ENCODE data around the gene CAMTA1.

Gene CAMTA1

DNA sequence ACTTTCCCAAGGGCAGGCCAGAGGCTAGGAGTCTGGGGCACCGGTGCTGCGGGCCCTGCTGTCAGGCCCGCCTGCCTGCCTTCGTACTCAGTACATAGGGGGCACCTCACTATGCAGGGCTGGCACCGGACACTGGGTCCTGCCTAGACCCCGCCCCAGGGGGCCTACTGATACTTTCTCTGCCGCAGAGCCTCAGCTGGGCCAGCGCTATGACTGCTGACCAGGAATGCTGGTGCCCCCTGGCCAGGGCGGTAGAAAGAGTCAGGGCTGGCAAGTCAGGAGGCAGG is 857.1 kb downstream of the CAMTA1 start:
- DNase-seq: no peak

DNA sequence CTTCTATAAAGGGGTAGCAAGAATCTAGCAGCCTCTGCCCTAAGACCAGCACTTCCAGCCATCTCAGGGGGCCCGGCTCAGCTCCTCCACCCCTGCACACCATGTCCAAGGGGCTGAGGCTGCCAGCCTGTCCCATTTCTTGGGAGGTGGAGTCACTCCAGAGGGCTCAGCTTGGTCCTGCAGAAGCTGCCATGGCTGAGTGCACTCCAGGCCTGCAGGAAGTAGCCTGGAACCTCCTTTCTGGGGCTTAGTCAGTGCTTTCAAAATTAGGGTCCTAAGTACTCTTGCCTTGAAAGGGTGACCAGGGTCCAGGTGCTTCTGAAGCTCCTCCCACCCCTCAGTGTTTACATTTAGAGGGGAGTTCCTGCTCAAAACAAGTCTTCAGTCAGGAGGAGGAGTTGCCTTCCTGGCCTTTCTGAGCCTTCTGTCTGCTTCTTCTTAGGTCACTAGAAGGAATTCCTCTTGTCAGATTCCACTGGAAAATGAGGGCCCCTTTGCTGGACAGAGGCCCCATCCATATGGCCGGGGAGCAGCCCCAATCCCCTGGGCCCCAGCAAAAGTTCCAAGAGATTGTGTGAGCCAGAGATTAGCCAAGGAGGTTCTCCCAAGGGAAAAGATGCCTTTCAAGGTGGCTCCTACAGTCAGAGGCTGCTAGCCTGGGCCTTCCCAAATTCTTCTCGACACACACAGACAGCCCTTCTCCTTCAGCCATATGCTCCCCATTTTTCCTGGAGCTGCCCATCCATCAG is 857.7 kb downstream of the CAMTA1 start:
- no peak for DNase-seq

DNA sequence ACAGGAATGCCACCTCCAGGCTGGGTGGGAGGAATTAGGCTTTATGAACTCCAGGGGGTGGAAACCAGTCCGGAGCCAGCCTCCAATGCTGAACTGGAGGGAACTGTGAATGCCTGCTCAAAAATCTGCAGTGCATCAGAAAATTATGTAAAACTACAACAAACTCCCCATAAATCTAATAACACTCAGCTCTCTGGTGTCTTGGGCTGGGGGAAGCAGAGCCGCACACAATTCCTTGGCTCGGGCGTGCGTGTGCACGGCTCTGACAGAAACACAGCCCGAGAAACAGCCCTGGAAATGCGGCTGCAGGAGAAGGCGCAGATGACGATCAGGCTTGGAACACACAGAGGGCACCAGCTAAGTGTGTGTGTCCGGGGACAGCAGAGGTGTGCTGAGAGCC is 858.3 kb downstream of the CAMTA1 start:
- DNase-seq: no peak

DNA sequence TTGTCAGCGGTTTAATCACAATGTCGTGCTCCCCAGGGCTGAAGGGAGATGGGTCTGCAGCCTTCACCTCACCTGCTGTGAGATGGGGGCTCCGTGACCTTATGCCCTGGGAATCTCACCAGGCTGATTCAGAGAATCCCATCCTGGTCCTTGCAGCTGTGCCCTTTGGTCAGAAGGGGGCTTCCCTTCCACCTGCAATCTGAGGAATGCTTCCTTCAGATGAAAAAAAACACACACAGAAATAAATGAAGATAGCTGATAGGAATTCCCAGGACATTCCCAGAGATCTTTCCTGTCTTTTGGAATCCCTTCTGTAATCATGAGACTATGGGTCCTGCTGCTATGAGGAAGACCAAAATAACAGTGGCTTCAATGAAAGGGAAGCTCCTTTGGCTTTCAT is 858.8 kb downstream of the CAMTA1 start:
- DNase-seq: no peak

DNA sequence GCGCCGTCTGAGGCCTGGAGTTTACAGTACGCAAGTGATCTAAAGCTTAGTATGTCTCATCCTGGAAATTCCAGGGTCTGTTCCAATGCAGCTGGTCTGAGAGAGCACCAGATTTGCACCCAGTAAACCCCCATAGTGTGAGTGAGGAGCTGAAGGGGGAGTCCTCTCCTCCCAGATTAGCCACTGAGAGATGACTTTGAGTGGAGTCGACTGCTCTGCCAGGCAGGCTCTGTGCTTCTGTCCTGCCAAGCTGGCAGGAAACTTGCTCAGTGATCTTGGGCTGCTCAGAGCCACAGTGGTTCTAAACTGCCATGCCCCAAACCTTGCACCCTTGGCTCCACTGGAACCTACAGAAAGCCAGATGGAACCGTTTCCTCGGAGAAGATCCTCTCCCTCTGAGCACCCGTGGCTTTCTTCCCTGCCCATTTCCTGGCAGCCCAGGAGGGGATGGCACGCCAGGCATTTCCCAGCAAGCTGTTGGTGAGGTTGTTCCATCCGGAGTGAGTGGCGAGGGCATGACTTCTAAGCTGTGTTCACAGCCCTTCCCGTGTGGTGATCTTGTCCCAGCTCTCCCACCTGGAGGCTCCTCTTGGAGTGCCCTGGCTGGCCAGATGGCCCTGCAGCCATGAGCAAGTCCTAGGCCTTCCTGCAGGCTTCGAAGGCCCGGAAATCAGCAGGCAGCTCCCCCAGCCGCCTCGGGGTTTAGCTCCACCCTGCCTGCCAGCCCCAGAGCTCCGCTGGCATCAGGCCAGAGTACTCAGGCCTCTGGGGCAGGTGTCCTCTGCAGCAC is 859.9 kb downstream of the CAMTA1 start:
- no peak for DNase-seq

DNA sequence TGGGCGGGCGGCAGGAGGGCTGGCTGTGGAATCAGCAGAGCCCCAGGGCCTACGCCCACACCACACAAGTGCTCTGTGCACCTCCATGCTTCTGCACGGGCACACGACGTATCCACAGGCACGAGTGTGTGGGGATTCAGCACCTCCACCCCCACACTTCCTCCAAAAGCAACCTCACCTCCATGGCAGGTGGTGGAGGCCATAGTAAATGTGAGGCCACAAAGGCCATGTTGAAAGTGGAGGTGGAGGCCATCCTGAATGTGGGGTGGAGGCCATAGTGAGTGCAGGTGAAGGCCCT is 860.4 kb downstream of the CAMTA1 start:
- DNase-seq: no peak

DNA sequence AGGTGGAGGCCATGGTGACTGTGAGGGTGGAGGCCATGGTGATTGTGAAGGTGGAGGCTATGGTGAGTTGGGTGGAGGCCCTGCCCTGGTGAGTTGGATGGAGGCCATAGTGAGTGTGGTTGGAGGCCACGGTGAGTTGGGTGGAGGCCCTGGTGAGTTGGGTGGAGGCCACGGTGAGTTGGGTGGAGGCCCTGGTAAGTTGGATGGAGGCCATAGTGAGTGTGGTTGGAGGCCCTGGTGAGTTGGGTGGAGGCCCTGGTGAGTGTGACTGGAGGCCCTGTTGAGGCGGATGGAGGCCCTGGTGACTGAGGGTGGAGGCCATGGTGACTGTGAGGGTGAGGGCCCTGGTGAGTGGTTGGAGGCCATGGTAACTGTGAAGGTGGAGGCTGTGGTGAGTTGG is 860.9 kb downstream of the CAMTA1 start:
- no peak for DNase-seq

DNA sequence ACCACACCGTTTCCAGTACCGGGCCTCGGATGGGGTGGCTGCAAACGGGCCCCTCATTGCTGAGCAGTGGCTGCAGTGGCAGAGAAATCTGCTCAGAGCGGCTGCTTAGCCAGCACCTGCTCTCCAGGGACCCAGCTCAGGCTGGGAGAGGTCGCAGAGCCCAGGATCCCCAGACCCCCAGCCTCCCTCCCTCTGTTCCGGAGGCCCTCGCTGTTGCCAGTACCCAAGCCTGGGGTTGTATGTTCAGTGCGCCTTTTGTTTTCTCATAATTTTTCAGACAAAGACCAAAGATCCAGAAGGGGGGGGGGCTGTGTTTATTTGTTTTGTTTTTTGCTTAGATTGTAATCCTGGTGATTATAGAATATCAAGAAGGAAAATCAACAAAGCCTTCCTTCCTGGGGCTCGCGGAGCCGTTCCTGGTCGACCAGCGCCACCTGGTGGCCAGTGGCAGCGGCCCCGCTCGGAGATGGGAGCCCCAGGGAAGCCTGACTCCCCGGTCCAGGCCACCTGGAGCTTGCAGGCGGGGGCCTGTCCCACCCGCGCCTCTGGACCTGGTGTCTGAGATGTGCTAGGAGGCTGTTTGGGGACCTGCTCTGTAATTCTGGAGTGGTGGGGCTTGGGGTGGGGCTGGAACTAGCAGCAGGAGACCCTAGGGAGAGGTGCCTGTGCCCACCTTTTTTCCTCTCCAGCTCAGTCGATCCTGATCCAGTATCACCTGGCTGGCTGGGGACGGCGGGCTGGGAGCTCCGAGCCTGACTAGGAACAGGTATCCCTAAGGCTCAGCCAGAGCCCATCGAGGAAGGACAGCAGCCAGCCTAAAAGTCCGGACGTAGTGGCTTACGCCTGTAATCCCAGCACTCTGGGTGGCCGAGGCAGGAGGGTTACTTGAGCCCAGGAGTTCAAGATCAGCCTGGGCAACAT is 862.0 kb downstream of the CAMTA1 start:
- no peak for DNase-seq

DNA sequence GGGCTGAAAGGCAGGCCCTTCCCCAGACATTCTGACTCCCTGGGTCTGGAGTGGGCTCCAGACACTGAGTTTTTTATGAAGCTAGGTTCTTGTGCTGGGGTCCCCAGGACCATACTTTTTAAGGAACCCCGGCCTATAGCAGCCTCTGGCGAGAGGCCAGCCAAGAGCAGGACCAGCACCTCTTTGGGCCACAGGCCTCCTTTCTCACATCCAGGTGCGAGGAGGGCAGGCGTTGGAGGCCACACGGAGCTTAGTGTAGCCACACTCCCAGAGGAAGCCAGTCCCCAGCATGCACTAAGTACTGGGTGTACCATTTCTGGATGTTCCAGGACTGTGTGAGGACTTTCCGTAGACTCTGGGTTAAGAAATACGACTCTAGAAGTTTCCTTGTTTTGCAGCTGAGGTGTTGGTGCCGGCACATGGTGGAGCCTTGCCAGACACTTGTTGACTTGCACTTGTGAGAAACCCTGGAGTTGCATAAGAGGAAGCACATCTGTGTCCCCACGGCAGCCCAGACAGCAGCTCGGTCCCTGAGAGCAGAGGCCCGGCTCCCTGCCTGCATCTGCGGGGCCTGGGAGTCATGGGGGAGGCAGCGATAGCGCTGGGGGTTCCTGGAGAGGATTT is 863.6 kb downstream of the CAMTA1 start:
- DNase-seq: no peak

DNA sequence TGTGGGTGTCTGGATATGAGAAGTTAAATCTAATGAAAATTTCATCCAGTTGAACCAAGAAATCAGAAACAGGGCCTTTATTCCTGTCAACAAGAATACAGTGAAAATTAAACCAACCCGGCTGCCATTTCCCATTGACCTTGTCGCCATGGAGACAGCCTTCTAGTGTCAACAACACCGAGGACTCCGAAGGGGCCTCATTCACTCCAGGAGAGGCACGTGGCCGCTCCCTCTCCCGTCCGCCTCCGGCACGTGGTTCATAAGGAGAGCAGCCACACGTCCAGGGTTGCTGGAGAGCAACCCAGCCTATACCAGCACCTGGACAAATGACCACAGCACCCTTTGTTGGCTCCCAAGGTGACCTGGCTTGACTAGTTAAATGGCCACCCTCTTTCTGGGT is 865.5 kb downstream of the CAMTA1 start:
- DNase-seq: no peak

DNA sequence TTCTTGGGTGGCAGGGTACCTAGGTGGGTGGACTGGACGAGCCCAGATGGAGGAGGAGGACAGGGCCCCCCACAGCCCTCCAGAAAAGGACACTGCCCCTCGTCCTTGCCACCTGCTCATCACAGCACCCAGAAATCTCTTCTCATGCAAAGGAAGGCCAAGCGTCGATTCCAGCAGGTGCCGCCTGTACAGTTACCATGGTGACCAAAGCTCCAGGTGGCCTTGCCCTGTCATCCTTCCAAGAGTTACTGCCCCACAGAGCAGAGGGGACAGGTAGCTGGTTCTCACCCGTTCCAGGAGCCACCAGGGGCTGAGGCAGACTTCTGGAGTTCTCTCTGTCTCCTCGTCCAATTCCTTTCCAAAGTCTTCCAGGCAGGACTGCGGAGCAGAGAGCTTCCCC is 865.9 kb downstream of the CAMTA1 start:
- DNase-seq: no peak

DNA sequence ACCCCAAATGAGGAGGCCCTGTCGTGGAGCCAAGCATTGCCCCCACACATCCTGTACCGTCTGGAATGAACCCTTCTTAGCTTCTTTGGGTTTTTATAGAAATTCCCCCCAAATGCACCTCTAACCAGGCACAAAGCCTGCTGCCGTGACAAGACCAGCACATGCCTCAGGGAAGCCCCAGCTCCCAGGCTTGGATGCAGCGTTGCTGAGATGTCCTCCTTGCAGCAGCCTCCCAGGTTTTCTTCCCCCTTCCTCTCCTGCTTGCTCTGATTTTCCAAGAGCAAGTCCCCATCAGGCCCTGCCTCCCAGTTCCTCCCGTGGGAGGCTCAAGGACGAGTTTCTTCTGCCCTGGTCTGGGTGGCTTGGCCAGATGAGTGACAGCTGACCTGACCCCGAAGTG is 866.8 kb downstream of the CAMTA1 start:
- DNase-seq: no peak

DNA sequence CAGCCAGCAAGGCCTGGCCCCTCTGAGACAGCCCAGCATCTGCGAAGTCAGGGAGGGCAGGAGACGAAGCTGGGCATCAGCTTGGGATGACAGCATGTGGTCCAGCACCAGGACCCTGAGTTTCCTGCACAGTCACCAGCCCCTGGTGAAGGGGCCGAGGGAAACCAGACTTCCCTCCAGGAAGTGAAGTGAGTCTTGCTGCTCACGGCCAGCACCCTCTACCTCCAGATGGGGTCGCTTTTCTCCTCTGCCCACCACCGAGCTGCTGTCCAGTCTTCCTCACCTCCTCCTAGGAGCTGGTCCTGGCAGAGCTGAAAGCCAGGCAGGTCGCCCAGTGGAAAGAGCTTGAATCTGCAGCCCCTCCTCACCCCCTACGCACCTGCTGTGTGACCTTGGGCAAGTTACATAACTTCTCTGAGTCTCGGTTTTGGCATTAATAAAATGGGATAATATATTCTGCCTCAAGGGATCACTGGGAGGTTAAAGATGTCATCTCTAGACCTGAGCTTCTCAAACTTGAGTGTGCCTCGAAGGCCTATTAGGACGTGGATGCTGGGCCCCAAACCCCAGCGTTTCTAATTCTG is 867.4 kb downstream of the CAMTA1 start:
- DNase-seq: no peak

DNA sequence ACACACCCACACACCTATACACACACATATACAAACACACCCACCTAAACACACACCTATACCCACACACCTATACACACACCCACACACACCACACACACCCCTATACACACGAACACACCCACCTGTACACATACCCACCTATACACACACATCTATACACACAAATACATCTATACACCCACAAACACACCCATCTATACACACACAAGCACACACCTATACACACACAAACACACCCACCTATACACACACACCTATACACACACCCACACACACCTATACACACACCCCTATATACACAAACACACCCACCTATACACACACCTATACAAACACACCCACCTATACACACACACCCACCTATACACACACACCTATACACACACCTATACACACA is 869.5 kb downstream of the CAMTA1 start:
- DNase-seq: no peak

DNA sequence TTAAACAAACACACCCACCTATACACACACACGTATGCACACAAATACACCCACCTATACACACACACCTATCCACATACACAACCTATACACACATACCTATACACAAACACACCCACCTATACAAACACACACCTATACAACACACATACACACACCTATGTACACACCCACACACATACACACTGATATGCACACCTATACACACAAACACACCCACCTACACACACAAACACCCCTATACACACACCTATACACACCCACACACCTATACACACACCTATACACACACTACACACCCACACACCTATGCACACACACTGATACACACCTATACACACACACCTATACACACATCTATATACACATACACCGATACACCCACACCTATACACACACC is 870.1 kb downstream of the CAMTA1 start:
- DNase-seq: no peak

DNA sequence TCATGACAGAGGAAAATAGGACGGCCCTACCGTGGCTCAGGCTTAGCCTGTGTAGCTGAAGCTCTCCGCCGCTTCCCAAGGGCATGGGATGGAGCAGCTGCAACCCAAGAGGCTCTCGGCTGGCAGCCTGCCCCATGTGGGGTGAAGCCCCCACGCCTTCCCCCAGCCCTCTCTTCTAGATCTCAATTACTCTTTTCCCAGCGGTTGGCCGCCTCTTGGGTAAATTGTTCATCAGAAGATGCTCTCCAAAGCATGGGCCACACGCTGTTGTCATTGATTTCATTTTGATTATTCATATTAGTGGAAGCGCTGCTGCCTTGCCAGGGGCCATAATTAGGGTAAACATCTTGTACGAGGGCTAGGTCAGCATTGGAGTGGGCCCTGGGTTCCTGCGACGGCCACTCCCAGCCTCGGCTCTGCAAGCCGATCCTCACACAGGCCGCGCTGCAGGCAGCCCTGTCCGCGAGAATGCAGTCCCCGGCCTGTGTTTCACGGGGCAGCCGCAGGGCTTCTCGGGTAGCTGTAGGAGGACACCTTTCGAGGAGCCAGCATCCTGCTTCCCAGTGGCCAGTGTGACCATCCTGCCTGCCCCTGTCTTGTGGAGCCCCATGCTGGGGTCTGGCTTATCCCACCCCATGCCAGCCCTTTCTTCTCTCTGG is 871.4 kb downstream of the CAMTA1 start:
- DNase-seq: no peak

DNA sequence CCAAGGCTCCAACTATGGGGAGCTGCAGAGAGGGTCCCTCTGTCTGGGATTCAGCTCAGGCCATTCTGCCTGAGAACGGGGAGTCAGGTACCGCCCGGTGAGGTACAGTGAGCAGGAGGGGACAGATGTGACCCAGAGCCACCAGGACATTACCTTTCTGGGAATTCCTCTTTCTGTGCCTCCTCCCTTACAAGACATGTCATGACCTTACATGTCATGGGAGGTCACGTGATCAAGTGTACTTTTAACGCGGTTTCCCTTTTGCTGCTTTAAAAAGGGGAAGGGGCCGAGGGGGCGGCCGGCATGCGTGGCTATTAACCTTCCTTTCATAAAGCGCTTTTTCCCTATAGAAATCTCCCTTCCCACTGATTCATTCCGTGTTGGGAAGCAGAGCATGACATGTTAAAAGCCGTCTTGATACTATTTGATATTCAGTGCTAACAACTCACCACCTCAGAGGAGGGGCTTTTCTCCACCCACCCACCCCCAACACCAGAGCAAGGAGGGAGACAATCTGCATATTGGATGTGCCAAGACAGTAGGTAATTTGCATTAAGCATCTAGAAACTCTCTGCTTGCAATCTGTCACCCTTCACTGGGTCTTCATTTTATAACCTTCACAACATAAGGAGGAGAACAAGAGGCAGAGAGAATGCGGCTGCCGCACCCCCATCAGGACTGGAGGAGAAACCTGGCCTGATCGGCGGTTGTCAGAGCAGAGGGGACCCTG is 872.2 kb downstream of the CAMTA1 start:
- no peak for DNase-seq

DNA sequence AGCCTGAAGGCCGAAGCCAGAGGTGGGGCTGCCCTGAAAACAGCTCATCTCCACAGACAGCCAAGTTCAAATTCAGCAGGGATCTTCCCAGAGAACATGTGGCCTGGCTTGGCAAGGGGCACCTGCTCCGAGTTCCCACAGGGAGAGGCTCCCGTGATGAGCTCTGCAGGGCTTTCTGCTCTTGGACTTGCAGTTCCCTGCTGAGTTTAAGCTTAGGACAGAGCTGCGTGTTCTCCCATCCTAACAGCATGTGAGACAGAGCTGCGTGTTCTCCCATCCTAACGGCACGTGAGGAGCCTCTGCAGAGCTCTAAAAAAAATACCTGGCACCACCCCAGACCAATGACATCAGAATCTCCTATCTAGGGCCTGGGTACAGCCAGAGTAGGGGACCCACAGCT is 872.8 kb downstream of the CAMTA1 start:
- DNase-seq: no peak

DNA sequence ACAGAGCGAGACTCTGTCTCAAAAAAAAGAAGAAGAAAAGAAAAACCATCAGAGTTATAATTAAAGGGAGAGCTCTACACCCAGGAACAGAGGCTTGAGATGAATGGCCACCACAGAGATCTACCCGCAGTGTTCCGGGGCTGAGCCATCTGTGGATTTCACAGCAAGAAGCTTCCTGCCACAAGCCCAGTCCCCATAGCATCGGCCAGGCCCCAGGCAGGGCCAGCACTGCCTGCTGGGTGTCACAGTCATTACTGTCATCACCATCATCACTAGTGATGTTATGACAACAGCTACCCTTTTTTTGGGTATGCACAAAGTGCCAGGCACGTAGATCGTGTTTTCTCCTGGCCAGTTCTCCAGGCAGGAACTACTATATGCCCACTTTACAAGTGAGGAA is 874.3 kb downstream of the CAMTA1 start:
- DNase-seq: no peak

DNA sequence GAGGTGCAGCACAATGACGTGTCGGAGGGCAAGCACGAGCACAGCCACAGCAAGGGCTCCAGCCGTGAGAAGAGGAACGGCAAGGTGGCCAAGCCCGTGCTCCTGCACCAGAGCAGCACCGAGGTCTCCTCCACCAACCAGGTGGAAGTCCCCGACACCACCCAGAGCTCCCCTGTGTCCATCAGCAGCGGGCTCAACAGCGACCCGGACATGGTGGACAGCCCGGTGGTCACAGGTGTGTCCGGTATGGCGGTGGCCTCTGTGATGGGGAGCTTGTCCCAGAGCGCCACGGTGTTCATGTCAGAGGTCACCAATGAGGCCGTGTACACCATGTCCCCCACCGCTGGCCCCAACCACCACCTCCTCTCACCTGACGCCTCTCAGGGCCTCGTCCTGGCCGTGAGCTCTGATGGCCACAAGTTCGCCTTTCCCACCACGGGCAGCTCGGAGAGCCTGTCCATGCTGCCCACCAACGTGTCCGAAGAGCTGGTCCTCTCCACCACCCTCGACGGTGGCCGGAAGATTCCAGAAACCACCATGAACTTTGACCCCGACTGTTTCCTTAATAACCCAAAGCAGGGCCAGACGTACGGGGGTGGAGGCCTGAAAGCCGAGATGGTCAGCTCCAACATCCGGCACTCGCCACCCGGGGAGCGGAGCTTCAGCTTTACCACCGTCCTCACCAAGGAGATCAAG is 878.3 kb downstream of the CAMTA1 start:
- DNase-seq: no peak

Data from NCI-H187 treated with DMSO at 0.1 percent for 48 hours (cell line).